SK-N-MC (cell line): ENCODE measurements around the gene ZNRF3.

Experiments
- DNase-seq: peaks from one replicate; pipeline ENCODE4 v3.0.0-alpha.2; 2011; ENCODE audit warnings: low read depth, low spot score
- H3K27ac ChIP-seq: fragments of 200-600 bp; sonication (generic); 2 replicates; pipeline ENCODE4 v1.5.1; 2016; ENCODE audit warnings: mixed run types
- H3K36me3 ChIP-seq: fragments of 200-600 bp; sonication (generic); 2 replicates; pipeline ENCODE4 v1.6.1; 2017; ENCODE audit warnings: antibody characterized with exemption, low read length, mixed read lengths; ENCODE audit not compliant: insufficient read depth
- H3K4me3 ChIP-seq: fragments of 200-600 bp; sonication (generic); 2 replicates; pipeline ENCODE4 v1.5.1; 2016
- H3K9ac ChIP-seq: fragments of 200-600 bp; sonication (generic); 2 replicates; pipeline ENCODE4 v1.8.0; 2017; ENCODE audit warnings: mixed run types, mixed read lengths; ENCODE audit not compliant: insufficient read length
- H3K9me3 ChIP-seq: fragments of 200-600 bp; sonication (generic); 2 replicates; pipeline ENCODE4 v1.6.1; 2017; ENCODE audit warnings: low read depth, mild to moderate bottlenecking, antibody characterized with exemption, low read length, moderate library complexity, mixed read lengths
- EZH2 ChIP-seq: fragments of 200-600 bp; sonication (generic); IDR thresholded peaks from one replicate; pipeline ENCODE4 v1.6.1; 2017; ENCODE audit warnings: antibody characterized with exemption
- FOXP2 ChIP-seq: optimal IDR thresholded peaks from 2 replicates; pipeline ENCODE3; 2011; ENCODE audit warnings: mild to moderate bottlenecking, moderate library complexity; ENCODE audit not compliant: insufficient read depth; ENCODE audit errors: extremely low read length, control extremely low read depth
- POLR2AphosphoS5 ChIP-seq: IDR thresholded peaks from 2 replicates; pipeline ENCODE4 v1.6.1; 2012; ENCODE audit warnings: mild to moderate bottlenecking, low read depth, low read length, borderline replicate concordance

The ZNRF3 gene

GRCh38 chr22:28956506-28956905 is 73.1 kb downstream of the ZNRF3 start:
- no peaks in the 10 kb centered on the region for H3K9me3 ChIP-seq
- H3K9ac ChIP-seq = no peak overlapping the region
- no peak overlapping the region for H3K4me3 ChIP-seq
- H3K36me3 ChIP-seq = no peaks in the 10 kb centered on the region
- H3K27ac ChIP-seq = no peak overlapping the region
- DNase-seq = no peak
- TF ChIP-seq EZH2 (no peak), FOXP2 (no peak), POLR2AphosphoS5 (no peak)

GRCh38 chr22:28958611-28959010 is 75.2 kb downstream of the ZNRF3 start:
- no peak overlapping the region for H3K4me3 ChIP-seq
- no peaks in the 10 kb centered on the region for H3K9me3 ChIP-seq
- TF ChIP-seq EZH2 (no peak), FOXP2 (no peak), POLR2AphosphoS5 (no peak)
- DNase-seq = no peak
- no peak overlapping the region for H3K9ac ChIP-seq
- H3K27ac ChIP-seq = no peak overlapping the region
- no peaks in the 10 kb centered on the region for H3K36me3 ChIP-seq

GRCh38 chr22:28962042-28962554 is 78.7 kb downstream of the ZNRF3 start:
- Histone ChIP-seq H3K9me3 (no peaks in the 10 kb centered on the region), H3K27ac (no peak overlapping the region), H3K9ac (no peak overlapping the region), H3K4me3 (no peak overlapping the region), H3K36me3 (no peaks in the 10 kb centered on the region)
- no peak for TF ChIP-seq EZH2
- TF ChIP-seq POLR2AphosphoS5 = no peak
- TF ChIP-seq FOXP2 = no peak
- no peak for DNase-seq

- Histone ChIP-seq H3K4me3 (no peak overlapping the region), H3K27ac (no peak overlapping the region), H3K36me3 (no peaks in the 10 kb centered on the region), H3K9ac (no peak overlapping the region), H3K9me3 (no peaks in the 10 kb centered on the region)
- TF ChIP-seq POLR2AphosphoS5 (no peak), FOXP2 (no peak), EZH2 (no peak)
- DNase-seq = no peak
Observed at GRCh38 chr22:28963362-28963761, 80.0 kb downstream of the ZNRF3 start.

- H3K27ac ChIP-seq = no peak overlapping the region
- H3K4me3 ChIP-seq = no peak overlapping the region
- DNase-seq = no peak
- H3K9ac ChIP-seq = no peak overlapping the region
- H3K9me3 ChIP-seq = no peaks in the 10 kb centered on the region
- TF ChIP-seq EZH2 (no peak), FOXP2 (no peak), POLR2AphosphoS5 (no peak)
- no peaks in the 10 kb centered on the region for H3K36me3 ChIP-seq
Observed at GRCh38 chr22:28967163-28967665, 83.8 kb downstream of the ZNRF3 start.

GRCh38 chr22:28967969-28968368 is 84.6 kb downstream of the ZNRF3 start:
- Histone ChIP-seq H3K27ac (no peak overlapping the region), H3K9me3 (no peaks in the 10 kb centered on the region), H3K9ac (no peak overlapping the region), H3K36me3 (no peaks in the 10 kb centered on the region), H3K4me3 (no peak overlapping the region)
- DNase-seq = no peak
- TF ChIP-seq FOXP2 (no peak), EZH2 (no peak), POLR2AphosphoS5 (no peak)

GRCh38 chr22:28969401-28970168 is 86.2 kb downstream of the ZNRF3 start:
- TF ChIP-seq POLR2AphosphoS5 = no peak
- no peak for TF ChIP-seq EZH2
- TF ChIP-seq FOXP2 = no peak

GRCh38 chr22:28973352-28973751 is 90.0 kb downstream of the ZNRF3 start:
- no peaks in the 10 kb centered on the region for H3K36me3 ChIP-seq

More at GRCh38 chr22:28969401-28970168, 86.2 kb downstream of the ZNRF3 start:
- Histone ChIP-seq H3K4me3 (no peak overlapping the region), H3K36me3 (no peaks in the 10 kb centered on the region), H3K9ac (no peak overlapping the region), H3K9me3 (no peaks in the 10 kb centered on the region), H3K27ac (no peak overlapping the region)
- DNase-seq = no peak

More at GRCh38 chr22:28973352-28973751, 90.0 kb downstream of the ZNRF3 start:
- Histone ChIP-seq H3K4me3 (no peak overlapping the region), H3K9me3 (no peaks in the 10 kb centered on the region), H3K9ac (no peak overlapping the region), H3K27ac (no peak overlapping the region)
- no peak for TF ChIP-seq FOXP2
- TF ChIP-seq EZH2 = no peak
- no peak for TF ChIP-seq POLR2AphosphoS5
- no peak for DNase-seq
